Trophoblast cell (in vitro differentiated cells and primary cell): Measurements from ENCODE around the gene ENOSF1.

Source experiments
- DNase-seq, 2 donors: peaks; one replicate each; pipeline ENCODE4 v3.0.0-alpha.2; 2016
- H2AFZ ChIP-seq: 2 replicates; pipeline ENCODE4 v1.6.1; 2013; ENCODE audit warnings: low read length, moderate library complexity, mild to moderate bottlenecking; ENCODE audit not compliant: insufficient read depth, poor library complexity
- H2AK5ac ChIP-seq: 2 replicates; pipeline ENCODE4 v1.6.1; 2013; ENCODE audit warnings: mild to moderate bottlenecking, low read length
- H2BK120ac ChIP-seq: 2 replicates; pipeline ENCODE4 v1.6.1; 2013; ENCODE audit warnings: low read length, mild to moderate bottlenecking, moderate library complexity; ENCODE audit not compliant: insufficient read depth, poor library complexity
- H2BK12ac ChIP-seq: 2 replicates; pipeline ENCODE4 v1.6.1; 2013; ENCODE audit warnings: mild to moderate bottlenecking, low read length, moderate library complexity
- H2BK5ac ChIP-seq: 2 replicates; pipeline ENCODE4 v1.6.1; 2013; ENCODE audit warnings: low read length, low read depth, moderate library complexity, mild to moderate bottlenecking; ENCODE audit not compliant: poor library complexity
- H3K14ac ChIP-seq: 2 replicates; pipeline ENCODE4 v1.6.1; 2013; ENCODE audit warnings: mild to moderate bottlenecking, low read length
- H3K18ac ChIP-seq: 2 replicates; pipeline ENCODE4 v1.6.1; 2013; ENCODE audit warnings: mild to moderate bottlenecking, low read length
- H3K23ac ChIP-seq: 2 replicates; pipeline ENCODE4 v1.6.1; 2013; ENCODE audit warnings: low read length
- H3K27ac ChIP-seq: 2 replicates; pipeline ENCODE4 v1.5.1; 2013; ENCODE audit warnings: low read depth, mild to moderate bottlenecking, inconsistent platforms, low read length, moderate library complexity
- H3K27me3 ChIP-seq: 2 replicates; pipeline ENCODE4 v1.6.1; 2013; ENCODE audit warnings: inconsistent platforms, mild to moderate bottlenecking, low read length, moderate library complexity; ENCODE audit not compliant: insufficient read depth
- H3K36me3 ChIP-seq, 2 experiments: 1 replicate in 1 of 2; 2 replicates in 1 of 2; pipeline ENCODE4 v1.6.1; 2013; ENCODE audit warnings: low read length in 2 of 2, mild to moderate bottlenecking in 2 of 2, moderate library complexity in 1 of 2; ENCODE audit not compliant: insufficient read depth in 2 of 2, control insufficient read depth in 1 of 2
- H3K4ac ChIP-seq: 2 replicates; pipeline ENCODE4 v1.6.1; 2013; ENCODE audit warnings: low read depth, mild to moderate bottlenecking, low read length, moderate library complexity
- H3K4me1 ChIP-seq, 2 experiments: 1 replicate in 1 of 2; 2 replicates in 1 of 2; pipeline ENCODE4 v1.6.1; 2013; ENCODE audit warnings: low read length in 2 of 2, mild to moderate bottlenecking in 2 of 2, moderate library complexity in 1 of 2; ENCODE audit not compliant: insufficient read depth in 2 of 2, control insufficient read depth in 1 of 2
- H3K4me2 ChIP-seq: 2 replicates; pipeline ENCODE4 v1.6.1; 2013; ENCODE audit warnings: inconsistent platforms, mild to moderate bottlenecking, low read length, moderate library complexity
- H3K4me3 ChIP-seq: 2 replicates; pipeline ENCODE4 v1.5.1; 2013; ENCODE audit warnings: mild to moderate bottlenecking, low read depth, low read length, inconsistent platforms
- H3K79me1 ChIP-seq: one replicate; pipeline ENCODE4 v1.6.1; 2013; ENCODE audit warnings: low read length
- H3K79me2 ChIP-seq: 2 replicates; pipeline ENCODE4 v1.6.1; 2013; ENCODE audit warnings: low read length, mild to moderate bottlenecking; ENCODE audit not compliant: control insufficient read depth, insufficient read depth, poor library complexity
- H3K9ac ChIP-seq: 2 replicates; pipeline ENCODE4 v1.6.1; 2013; ENCODE audit warnings: mild to moderate bottlenecking, low read length
- H3K9me3 ChIP-seq: 2 replicates; pipeline ENCODE4 v1.6.1; 2013; ENCODE audit warnings: low read depth, mild to moderate bottlenecking, control low read depth, inconsistent platforms, low read length; ENCODE audit not compliant: insufficient read depth
- H4K12ac ChIP-seq: 2 replicates; pipeline ENCODE4 v1.6.1; 2013; ENCODE audit warnings: low read depth, mild to moderate bottlenecking, low read length, moderate library complexity
- H4K8ac ChIP-seq: 2 replicates; pipeline ENCODE4 v1.6.1; 2013; ENCODE audit warnings: low read depth, mild to moderate bottlenecking, low read length, moderate library complexity
- H4K91ac ChIP-seq: one replicate; pipeline ENCODE4 v1.6.1; 2013; ENCODE audit warnings: low read depth, mild to moderate bottlenecking, low read length, moderate library complexity
- WGBS: extraction: QIAGEN DNeasy Blood & Tissue Kit; methylation state at CpG from one replicate; pipeline ENCODE4 v1.1.7; 2013; ENCODE audit warnings: missing lambda C conversion rate; ENCODE audit not compliant: insufficient read length, insufficient coverage; ENCODE audit errors: extremely low coverage; 5-methylcytosine and 5-hydroxymethylcytosine counted together

ENOSF1 gene

GRCh38 chr18:723541-724080 lies 11.2 kb upstream of the ENOSF1 start:
- Histone ChIP-seq H2AFZ (no peak overlapping the region), H3K9me3 (no peaks in the 10 kb centered on the region), H3K79me2 (no peaks in the 10 kb centered on the region), H3K9ac (no peak overlapping the region), H3K4me1 (no peaks in the 10 kb centered on the region), H3K36me3 (peaks cover 5 to 7% of the 10 kb centered on the region in 2 experiments), H3K27me3 (no peaks in the 10 kb centered on the region), H4K8ac (no peak overlapping the region), H3K18ac (no peak overlapping the region), H2AK5ac (no peak overlapping the region), H4K12ac (no peak overlapping the region), H3K14ac (no peak overlapping the region), H3K79me1 (no peaks in the 10 kb centered on the region), H2BK12ac (no peak overlapping the region), H3K4ac (no peak overlapping the region), H3K27ac (no peak overlapping the region), H3K4me3 (no peak overlapping the region), H3K4me2 (no peak overlapping the region), H2BK120ac (no peak overlapping the region), H2BK5ac (no peak overlapping the region), H4K91ac (no peak overlapping the region), H3K23ac (no peak overlapping the region)
- no CpG with 5 or more reads among the region's 1 CpG for WGBS
- DNase-seq, result no peak

- no peaks in the 10 kb centered on the region for H3K9me3 ChIP-seq
- H3K4me1 ChIP-seq, result peaks cover 0 to 2% of the 10 kb centered on the region in 2 experiments
- DNase-seq, result no peak
- no peak overlapping the region for H4K12ac ChIP-seq
- no peak overlapping the region for H2BK120ac ChIP-seq
- H4K8ac ChIP-seq, result no peak overlapping the region
- H3K27me3 ChIP-seq, result no peaks in the 10 kb centered on the region
- no peak overlapping the region for H4K91ac ChIP-seq
- no peak overlapping the region for H3K14ac ChIP-seq
- peaks cover 2 to 3% of the 10 kb centered on the region in 2 experiments for H3K36me3 ChIP-seq
- H3K79me2 ChIP-seq, result peaks cover 5% of the 10 kb centered on the region
- H3K9ac ChIP-seq, result no peak overlapping the region
- H3K79me1 ChIP-seq, result peaks cover 7% of the 10 kb centered on the region
- H3K4me2 ChIP-seq, result no peak overlapping the region
- H2BK12ac ChIP-seq, result no peak overlapping the region
- H3K18ac ChIP-seq, result no peak overlapping the region
- whole genome bisulfite sequencing, result no CpG with 5 or more reads among the region's 4 CpGs
- H3K4me3 ChIP-seq, result no peak overlapping the region
- H3K27ac ChIP-seq, result no peak overlapping the region
- no peak overlapping the region for H2BK5ac ChIP-seq
- no peak overlapping the region for H2AK5ac ChIP-seq
- no peak overlapping the region for H2AFZ ChIP-seq
- no peak overlapping the region for H3K4ac ChIP-seq
- no peak overlapping the region for H3K23ac ChIP-seq
Observed at GRCh38 chr18:717003-717402, 4.6 kb upstream of the ENOSF1 start.

GRCh38 chr18:715626-716025 lies 3.2 kb upstream of the ENOSF1 start:
- Histone ChIP-seq H3K4ac (no peak overlapping the region), H3K4me2 (no peak overlapping the region), H4K8ac (no peak overlapping the region), H2BK120ac (no peak overlapping the region), H2AK5ac (no peak overlapping the region), H3K79me1 (peaks cover 10% of the 10 kb centered on the region), H2BK5ac (no peak overlapping the region), H4K12ac (no peak overlapping the region), H3K27me3 (no peaks in the 10 kb centered on the region), H3K9ac (no peak overlapping the region), H4K91ac (no peak overlapping the region), H3K18ac (no peak overlapping the region), H3K9me3 (no peaks in the 10 kb centered on the region), H3K79me2 (peaks cover 7% of the 10 kb centered on the region), H3K27ac (no peak overlapping the region), H2AFZ (no peak overlapping the region), H3K36me3 (peaks cover 2 to 3% of the 10 kb centered on the region in 2 experiments), H3K14ac (no peak overlapping the region), H3K4me1 (peaks cover 4 to 6% of the 10 kb centered on the region in 2 experiments), H3K23ac (no peak overlapping the region), H3K4me3 (no peak overlapping the region), H2BK12ac (no peak overlapping the region)
- DNase-seq, result no peak
- WGBS, result no CpG with 5 or more reads among the region's 1 CpG

- Histone ChIP-seq H4K91ac (peak overlapping the region; percentile 19), H3K18ac (no peak overlapping the region), H3K79me1 (peaks cover 10% of the 10 kb centered on the region), H3K4me2 (peak overlapping the region; percentile 51), H4K8ac (peak overlapping the region; percentile 97), H3K27me3 (no peaks in the 10 kb centered on the region), H3K4ac (no peak overlapping the region), H3K23ac (no peak overlapping the region), H2AFZ (peak overlapping the region; percentile 90), H3K9ac (no peak overlapping the region), H3K4me3 (no peak overlapping the region), H2BK12ac (no peak overlapping the region), H3K27ac (no peak overlapping the region), H2BK5ac (no peak overlapping the region), H2AK5ac (no peak overlapping the region), H2BK120ac (no peak overlapping the region), H3K79me2 (peaks cover 7% of the 10 kb centered on the region), H3K4me1 (peaks cover 4 to 6% of the 10 kb centered on the region in 2 experiments), H4K12ac (no peak overlapping the region), H3K9me3 (no peaks in the 10 kb centered on the region), H3K36me3 (peaks cover 4 to 6% of the 10 kb centered on the region in 2 experiments), H3K14ac (no peak overlapping the region)
- DNase-seq, result peak; percentile 67 to 71
- WGBS, result no CpG with 5 or more reads among the region's 23 CpGs
Observed at GRCh38 chr18:713135-713490, 683 bp upstream of the ENOSF1 start.
